DMS 273 (cell line): ENCODE measurements around the gene ATG16L2.
"Not testable (repeated sequence)": the region's sequence is repeated elsewhere in the genome, so short reads cannot be mapped to it uniquely, and the experiment has no call there.

Experiments used
- DNase-seq: peaks from one replicate; lab custom pipeline; 2025; ENCODE audit not compliant: unreplicated experiment; lab: John Stamatoyannopoulos, UW

The ATG16L2 gene

GRCh38 chr11:72821920-72822799 is 7.9 kb downstream of the ATG16L2 start:
- peak; percentile 97 for DNase-seq

- no peak for DNase-seq
These were observed 9.0 kb downstream of the ATG16L2 start for GRCh38 chr11:72823105-72823804.

GRCh38 chr11:72824020-72824419 is 9.8 kb downstream of the ATG16L2 start:
- DNase-seq, result no peak

- DNase-seq, result no peak
These were observed 10.7 kb downstream of the ATG16L2 start for GRCh38 chr11:72824811-72825505.

- DNase-seq, result no peak
These were observed 11.4 kb downstream of the ATG16L2 start for GRCh38 chr11:72825661-72826060.

- no peak for DNase-seq
These were observed 12.2 kb downstream of the ATG16L2 start for GRCh38 chr11:72826191-72826941.

GRCh38 chr11:72826942-72827480 is 12.8 kb downstream of the ATG16L2 start:
- no peak for DNase-seq

GRCh38 chr11:72827656-72828055 is 13.4 kb downstream of the ATG16L2 start:
- DNase-seq, result not testable (repeated sequence)

- DNase-seq, result no peak
These were observed 13.9 kb downstream of the ATG16L2 start for GRCh38 chr11:72828081-72828567.

GRCh38 chr11:72828692-72829101 is 14.5 kb downstream of the ATG16L2 start:
- DNase-seq, result no peak

- DNase-seq, result no peak
These were observed 15.0 kb downstream of the ATG16L2 start for GRCh38 chr11:72829178-72829577.

GRCh38 chr11:72829884-72830533 is 15.8 kb downstream of the ATG16L2 start:
- no peak for DNase-seq

- DNase-seq, result peak; percentile 84
These were observed 17.5 kb downstream of the ATG16L2 start for GRCh38 chr11:72831521-72832300.

GRCh38 chr11:72832301-72833082 is 18.3 kb downstream of the ATG16L2 start:
- no peak for DNase-seq

GRCh38 chr11:72833083-72833733 is 19.0 kb downstream of the ATG16L2 start:
- DNase-seq, result no peak

GRCh38 chr11:72833811-72834493 is 19.7 kb downstream of the ATG16L2 start:
- no peak for DNase-seq

GRCh38 chr11:72834905-72835304 is 20.7 kb downstream of the ATG16L2 start:
- DNase-seq, result no peak
